B cell (primary cell): ENCODE measurements around the gene CYTH2. TPM values are rescaled to one million over a fixed set of nuclear protein-coding genes. Genes with fewer than 3 reads are reported as not detected.

Source experiments
- ATAC-seq: fragments of 200-7000 bp; cut with Tn5 transposase; one replicate; pipeline ENCODE4 v1.10.0; 2021; ENCODE audit warnings: low read depth, mild to moderate bottlenecking, moderate number of reproducible peaks, moderate library complexity
- CTCF ChIA-PET: fragments of 350-600 bp; sonication (Branson Sonifier 250); formaldehyde crosslinking; loops from one replicate; lab custom pipeline; 2021; ENCODE audit warnings: antibody characterized with exemption, inconsistent platforms; lab: Charles Lee
- POLR2A ChIA-PET: fragments of 350-600 bp; sonication (Branson Sonifier 250); formaldehyde crosslinking; loops from one replicate; lab custom pipeline; 2021; ENCODE audit warnings: antibody characterized with exemption; lab: Charles Lee
- DNase-seq: peaks from one replicate; pipeline ENCODE4 v3.0.0; 2013
- H2AFZ ChIP-seq: 2 replicates; pipeline ENCODE4 v1.6.1; 2012; ENCODE audit warnings: mild to moderate bottlenecking, low read depth, low read length; ENCODE audit not compliant: insufficient read depth, poor library complexity, severe bottlenecking
- H3K27ac ChIP-seq, 2 donors: 1 replicate in 1 of 2; 2 replicates in 1 of 2; pipeline ENCODE4 v1.5.1; 2012 to 2013; ENCODE audit warnings: low read length in 2 of 2, mild to moderate bottlenecking in 2 of 2, moderate library complexity in 1 of 2
- H3K27me3 ChIP-seq, 4 experiments: fragments of 200-600 bp in 1 of 4; sonication (generic) in 1 of 4; replicated peaks in 1 of 4; 1 replicate in 2 of 4; 2 replicates in 2 of 4; pipeline versions ENCODE4 v1.6.1 to v1.7.0; 2013 to 2016; ENCODE audit warnings: low read length in 3 of 4, mild to moderate bottlenecking in 2 of 4, mixed read lengths in 1 of 4, moderate library complexity in 1 of 4; ENCODE audit not compliant: insufficient read depth in 4 of 4, control insufficient read depth in 3 of 4; ENCODE audit errors: control extremely low read depth in 1 of 4
- H3K36me3 ChIP-seq, 2 experiments: replicated peaks in 1 of 2; 1 replicate in 1 of 2; 2 replicates in 1 of 2; pipeline versions ENCODE4 v1.6.1 to v1.7.1; 2013; ENCODE audit warnings: low read length in 1 of 2; ENCODE audit not compliant: insufficient read depth in 2 of 2, control insufficient read depth in 1 of 2; ENCODE audit errors: control extremely low read depth in 1 of 2, extremely low read depth in 1 of 2
- H3K4me1 ChIP-seq, 2 donors: fragments of 200-600 bp in 1 of 2; sonication (generic) in 1 of 2; 1 replicate in 1 of 2; 2 replicates in 1 of 2; pipeline versions ENCODE4 v1.5.1 to v1.6.1; 2013 to 2017; ENCODE audit warnings: low read length in 2 of 2; ENCODE audit not compliant: control insufficient read depth in 2 of 2, insufficient read depth in 2 of 2
- H3K4me2 ChIP-seq: replicated peaks from 2 replicates; pipeline ENCODE3; 2012; ENCODE audit warnings: mild to moderate bottlenecking, low read depth, low read length; ENCODE audit not compliant: poor library complexity, severe bottlenecking
- H3K4me3 ChIP-seq, 5 experiments: fragments of 200-600 bp in 1 of 5; sonication (generic) in 1 of 5; 1 replicate in 3 of 5; 2 replicates in 2 of 5; pipeline versions ENCODE4 v1.5.1 to v1.7.0; 2011 to 2016; ENCODE audit warnings: low read length in 4 of 5, mild to moderate bottlenecking in 4 of 5, low read depth in 2 of 5, control low read depth in 1 of 5, moderate library complexity in 1 of 5; ENCODE audit not compliant: insufficient read depth in 1 of 5; ENCODE audit errors: control extremely low read depth in 1 of 5, extremely low read depth in 1 of 5
- H3K79me2 ChIP-seq: fragments of 200-600 bp; sonication (generic); one replicate; pipeline ENCODE4 v1.6.0; 2016; ENCODE audit warnings: low read length; ENCODE audit not compliant: control insufficient read depth, insufficient read depth
- H3K9ac ChIP-seq: fragments of 200-600 bp; sonication (generic); 2 replicates; pipeline ENCODE4 v1.6.1; 2017; ENCODE audit warnings: mild to moderate bottlenecking, low read length, moderate library complexity
- H3K9me3 ChIP-seq, 3 donors: one replicate each; pipeline versions ENCODE4 v1.6.1 to v1.7.1; 2013; ENCODE audit warnings: low read length in 2 of 3; ENCODE audit not compliant: control insufficient read depth in 2 of 3, insufficient read depth in 1 of 3; ENCODE audit errors: control extremely low read depth in 1 of 3
- H4K20me1 ChIP-seq: 2 replicates; pipeline ENCODE4 v1.6.0; 2012; ENCODE audit warnings: mild to moderate bottlenecking, low read length; ENCODE audit not compliant: insufficient read depth, control insufficient read depth, poor library complexity, severe bottlenecking
- H3K27ac Mint-ChIP-seq: one replicate; pipeline ENCODE4 v1.8.0; 2021; ENCODE audit warnings: mixed read lengths
- H3K27me3 Mint-ChIP-seq: one replicate; pipeline ENCODE4 v1.8.0; 2021; ENCODE audit warnings: mixed read lengths
- H3K4me1 Mint-ChIP-seq: one replicate; pipeline ENCODE4 v1.8.0; 2021; ENCODE audit warnings: mixed read lengths
- H3K4me3 Mint-ChIP-seq: one replicate; pipeline ENCODE4 v1.8.0; 2021; ENCODE audit warnings: mixed read lengths
- H3K9me3 Mint-ChIP-seq: one replicate; pipeline ENCODE4 v1.8.0; 2022; ENCODE audit warnings: mixed read lengths; ENCODE audit not compliant: insufficient read depth
- CTCF ChIP-seq: fragments of 200-600 bp; IDR thresholded peaks from one replicate; pipeline ENCODE4 v1.8.0; 2022; ENCODE audit warnings: antibody characterized with exemption, mild to moderate bottlenecking
- EZH2 ChIP-seq: IDR thresholded peaks from 2 replicates; pipeline ENCODE4 v1.6.1; 2012; ENCODE audit warnings: borderline replicate concordance, low read depth, mild to moderate bottlenecking, moderate library complexity, low read length; ENCODE audit not compliant: insufficient read depth, poor library complexity, severe bottlenecking
- WGBS: methylation state at CpG from one replicate; pipeline ENCODE4 v1.1.5; 2013; ENCODE audit warnings: missing lambda C conversion rate; ENCODE audit not compliant: insufficient coverage; 5-methylcytosine and 5-hydroxymethylcytosine counted together
- intact Hi-C: fragments of 100-400 bp; cut with micrococcal nuclease; formaldehyde crosslinking; loops from one replicate; pipeline ENCODE4 v1.10.0; 2022
- polyA plus RNA-seq: library from polyadenylated mRNA; depleted of rRNA; stranded (reverse); fragments of >200 nt; gene quantifications from 2 replicates; pipeline ENCODE4 v1.2.3, GENCODE V29; 2012
- total RNA-seq, 2 donors: library from RNA; stranded (reverse); fragments of 120-200 nt in 1 of 2; gene quantifications; 1 replicate in 1 of 2; 2 replicates in 1 of 2; pipeline versions ENCODE4 v1.2.3 to v1.2.4, GENCODE V29; 2013 to 2022

CYTH2 gene
- total and polyA plus RNA-seq, 2 donors (not counting 1 experiment from before 2014, with no cell fraction given), result 40.7 to 56.0 TPM

GRCh38 chr19:48428670-48429069 is 40.5 kb upstream of the CYTH2 start:
- Mint-ChIP-seq H3K9me3 (no peaks in the 10 kb centered on the region), H3K27ac (no peak overlapping the region), H3K4me1 (peaks cover 5% of the 10 kb centered on the region), H3K4me3 (no peak overlapping the region), H3K27me3 (peaks cover 11% of the 10 kb centered on the region)
- no peak for TF ChIP-seq CTCF
- TF ChIP-seq EZH2, result no peak
- H3K27me3 ChIP-seq, result no peaks in the 10 kb centered on the region
- H3K4me1 ChIP-seq, result peaks cover 3% of the 10 kb centered on the region in 2 donors
- ATAC-seq (no peak), DNase-seq (no peak)
- H4K20me1 ChIP-seq, result no peaks in the 10 kb centered on the region
- ChIA-PET POLR2A (interaction anchor here (0.7 kb wide), 1 partner anchor 635 kb away, joined by 3 read pairs; no protein-coding TSS in a partner anchor), CTCF (interaction anchor here (1.5 kb wide), 1 partner anchor 155 kb away, joined by 3 read pairs; no protein-coding TSS in a partner anchor)
- H3K9ac ChIP-seq, result no peak overlapping the region
- WGBS, result no CpG with 5 or more reads among the region's 1 CpG
- no peak overlapping the region for H3K27ac ChIP-seq
- no peak overlapping the region for H2AFZ ChIP-seq
- no peak overlapping the region for H3K4me3 ChIP-seq
- no peak overlapping the region for H3K4me2 ChIP-seq
- intact Hi-C loops, result no loop called here
- peaks cover 0 to 1% (median 0%) of the 10 kb centered on the region in 3 donors for H3K9me3 ChIP-seq
- no peaks in the 10 kb centered on the region for H3K79me2 ChIP-seq
- H3K36me3 ChIP-seq, result no peaks in the 10 kb centered on the region

- no peaks in the 10 kb centered on the region for H3K9me3 Mint-ChIP-seq
- no peak overlapping the region for H3K4me3 Mint-ChIP-seq
- no peak for ATAC-seq
- peaks cover 34% of the 10 kb centered on the region for H3K27me3 Mint-ChIP-seq
- Histone ChIP-seq H3K36me3 (no peaks in the 10 kb centered on the region), H3K27ac (no peak overlapping the region), H3K4me1 (no peaks in the 10 kb centered on the region), H4K20me1 (no peaks in the 10 kb centered on the region), H3K9me3 (peaks cover 0 to 1% (median 0%) of the 10 kb centered on the region in 3 donors), H3K27me3 (peaks cover 0 to 13% (median 4%) of the 10 kb centered on the region in 4 experiments), H2AFZ (no peak overlapping the region), H3K4me2 (no peak overlapping the region), H3K4me3 (no peak overlapping the region), H3K79me2 (no peaks in the 10 kb centered on the region), H3K9ac (no peak overlapping the region)
- DNase-seq, result no peak
- 49% methylated on average over 5 of the region's 8 CpGs for WGBS
- TF ChIP-seq CTCF (no peak), EZH2 (no peak)
- no peak overlapping the region for H3K27ac Mint-ChIP-seq
- CTCF ChIA-PET, result no interaction called here
- POLR2A ChIA-PET, result interaction anchor here (0.6 kb wide), 1 partner anchor 86 kb away, joined by 3 read pairs; no protein-coding TSS in a partner anchor
- no peaks in the 10 kb centered on the region for H3K4me1 Mint-ChIP-seq
- intact Hi-C loops, result no loop called here
Measured at GRCh38 chr19:48433337-48433736, 35.8 kb upstream of the CYTH2 start.
